HepG2 (cell line): ENCODE data around the gene IGDCC3. TPM values are rescaled to one million over a fixed set of nuclear protein-coding genes. Genes with fewer than 3 reads are reported as not detected.

ENCODE experiments used
- HOXA9 ChIP-seq: sonication (generic); formaldehyde crosslinking; IDR thresholded peaks from 2 replicates; pipeline ENCODE4 v1.8.1; 2022; ENCODE audit warnings: missing genetic modification reagents, mild to moderate bottlenecking, moderate library complexity, borderline replicate concordance
- RCOR2 ChIP-seq: IDR thresholded peaks from 2 replicates; pipeline ENCODE4 v1.6.1; 2016; ENCODE audit warnings: missing biosample characterization, missing genetic modification reagents
- SATB2 ChIP-seq: sonication (generic); formaldehyde crosslinking; IDR thresholded peaks from 2 replicates; pipeline ENCODE4 v1.5.0; 2020; ENCODE audit warnings: missing genetic modification reagents
- TAF1 ChIP-seq: sonication (generic); formaldehyde crosslinking; IDR thresholded peaks from 2 replicates; pipeline ENCODE4 v1.4.0; 2020; ENCODE audit warnings: missing genetic modification reagents
- ZNF317 ChIP-seq: sonication (generic); formaldehyde crosslinking; IDR thresholded peaks from 2 replicates; pipeline ENCODE4 v1.5.0; 2020; ENCODE audit warnings: mild to moderate bottlenecking, missing genetic modification reagents
- ZNF562 ChIP-seq: sonication (generic); formaldehyde crosslinking; IDR thresholded peaks from 2 replicates; pipeline ENCODE4 v1.8.0; 2022; ENCODE audit warnings: missing genetic modification reagents, borderline replicate concordance
- ZNF772 ChIP-seq: sonication (generic); formaldehyde crosslinking; IDR thresholded peaks from 2 replicates; pipeline ENCODE4 v1.5.0; 2020; ENCODE audit warnings: mild to moderate bottlenecking, missing genetic modification reagents
- ZNF83 ChIP-seq: sonication (generic); formaldehyde crosslinking; IDR thresholded peaks from 2 replicates; pipeline ENCODE4 v1.4.0; 2020; ENCODE audit warnings: missing genetic modification reagents, mild to moderate bottlenecking, borderline replicate concordance
- polyA plus RNA-seq, 8 experiments: library from polyadenylated mRNA; depleted of rRNA in 3 of 8; stranded (reverse) in 7 of 8; unstranded in 1 of 8; fragments of >200 nt; fragmentation: Illumina TruSeq in 4 of 8; extraction: Trizol in 4 of 8; gene quantifications; 2 replicates each; pipeline versions ENCODE4 v1.2.1 to v1.2.3, GENCODE V29; 2011 to 2016; ENCODE audit warnings: low read depth in 4 of 8, missing spikeins in 1 of 8, mixed read lengths in 1 of 8; ENCODE audit not compliant: insufficient read depth in 1 of 8
- total RNA-seq, 5 experiments: library from RNA; depleted of rRNA; stranded (reverse); fragments of >200 nt; fragmentation: Illumina TruSeq; extraction: Trizol; gene quantifications; 2 replicates each; pipeline ENCODE4 v1.2.3, GENCODE V29; 2016; ENCODE audit warnings: low read depth in 1 of 5
- TF ChIP-seq, protein P1 (sequence below): sonication (generic); formaldehyde crosslinking; IDR thresholded peaks from 2 replicates; pipeline ENCODE4 v1.9.0; 2021; ENCODE audit warnings: mild to moderate bottlenecking, missing genetic modification reagents
- TF ChIP-seq, protein P2 (sequence below): sonication (generic); formaldehyde crosslinking; IDR thresholded peaks from 2 replicates; pipeline ENCODE4 v1.4.0; 2020; ENCODE audit warnings: missing genetic modification reagents

The IGDCC3 gene
- total and polyA plus RNA-seq, 2 of the 13 experiments (the other 11 are each of a cell fraction or from before 2014, with no cell fraction given) = 30.1 to 51.8 TPM

DNA sequence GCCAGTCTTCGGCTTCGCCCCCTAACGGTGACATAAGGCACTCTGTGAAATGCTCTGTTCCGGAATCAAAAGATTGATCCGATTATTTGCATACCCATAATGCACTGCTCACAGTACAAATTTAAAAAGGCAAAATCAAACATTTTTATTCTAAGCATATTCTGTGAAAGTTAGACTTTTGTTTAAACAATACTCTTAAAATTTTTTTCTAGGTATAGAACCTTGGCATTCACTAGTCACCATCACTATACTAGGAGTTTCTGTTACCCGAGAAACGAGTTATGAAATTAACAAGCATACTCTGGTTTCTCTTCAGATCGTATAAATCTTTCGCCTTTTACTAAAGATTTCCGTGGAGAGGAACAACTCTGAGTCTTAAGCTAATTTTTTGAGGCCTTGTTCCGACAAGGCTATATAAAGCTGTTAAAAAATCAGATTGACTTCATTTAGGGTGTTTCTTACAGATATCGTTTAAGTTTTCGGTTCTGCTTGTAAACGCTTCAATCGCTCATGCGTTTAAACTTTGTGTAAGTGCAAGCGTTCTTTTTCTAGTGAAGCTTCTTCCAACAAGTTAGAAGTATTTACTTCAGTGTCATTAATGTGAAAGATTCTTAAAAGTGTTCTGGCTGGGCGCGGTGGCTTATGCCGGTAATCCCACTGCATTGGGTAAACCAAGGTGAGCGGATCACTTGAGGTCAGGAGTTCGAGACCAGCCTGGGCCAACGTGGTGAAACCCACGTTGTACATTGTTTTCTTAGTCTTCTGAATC is 73.2 kb downstream of the IGDCC3 start, which contains the start of gene RNU5B-1 (continued):
- TF ChIP-seq, protein P1, sequence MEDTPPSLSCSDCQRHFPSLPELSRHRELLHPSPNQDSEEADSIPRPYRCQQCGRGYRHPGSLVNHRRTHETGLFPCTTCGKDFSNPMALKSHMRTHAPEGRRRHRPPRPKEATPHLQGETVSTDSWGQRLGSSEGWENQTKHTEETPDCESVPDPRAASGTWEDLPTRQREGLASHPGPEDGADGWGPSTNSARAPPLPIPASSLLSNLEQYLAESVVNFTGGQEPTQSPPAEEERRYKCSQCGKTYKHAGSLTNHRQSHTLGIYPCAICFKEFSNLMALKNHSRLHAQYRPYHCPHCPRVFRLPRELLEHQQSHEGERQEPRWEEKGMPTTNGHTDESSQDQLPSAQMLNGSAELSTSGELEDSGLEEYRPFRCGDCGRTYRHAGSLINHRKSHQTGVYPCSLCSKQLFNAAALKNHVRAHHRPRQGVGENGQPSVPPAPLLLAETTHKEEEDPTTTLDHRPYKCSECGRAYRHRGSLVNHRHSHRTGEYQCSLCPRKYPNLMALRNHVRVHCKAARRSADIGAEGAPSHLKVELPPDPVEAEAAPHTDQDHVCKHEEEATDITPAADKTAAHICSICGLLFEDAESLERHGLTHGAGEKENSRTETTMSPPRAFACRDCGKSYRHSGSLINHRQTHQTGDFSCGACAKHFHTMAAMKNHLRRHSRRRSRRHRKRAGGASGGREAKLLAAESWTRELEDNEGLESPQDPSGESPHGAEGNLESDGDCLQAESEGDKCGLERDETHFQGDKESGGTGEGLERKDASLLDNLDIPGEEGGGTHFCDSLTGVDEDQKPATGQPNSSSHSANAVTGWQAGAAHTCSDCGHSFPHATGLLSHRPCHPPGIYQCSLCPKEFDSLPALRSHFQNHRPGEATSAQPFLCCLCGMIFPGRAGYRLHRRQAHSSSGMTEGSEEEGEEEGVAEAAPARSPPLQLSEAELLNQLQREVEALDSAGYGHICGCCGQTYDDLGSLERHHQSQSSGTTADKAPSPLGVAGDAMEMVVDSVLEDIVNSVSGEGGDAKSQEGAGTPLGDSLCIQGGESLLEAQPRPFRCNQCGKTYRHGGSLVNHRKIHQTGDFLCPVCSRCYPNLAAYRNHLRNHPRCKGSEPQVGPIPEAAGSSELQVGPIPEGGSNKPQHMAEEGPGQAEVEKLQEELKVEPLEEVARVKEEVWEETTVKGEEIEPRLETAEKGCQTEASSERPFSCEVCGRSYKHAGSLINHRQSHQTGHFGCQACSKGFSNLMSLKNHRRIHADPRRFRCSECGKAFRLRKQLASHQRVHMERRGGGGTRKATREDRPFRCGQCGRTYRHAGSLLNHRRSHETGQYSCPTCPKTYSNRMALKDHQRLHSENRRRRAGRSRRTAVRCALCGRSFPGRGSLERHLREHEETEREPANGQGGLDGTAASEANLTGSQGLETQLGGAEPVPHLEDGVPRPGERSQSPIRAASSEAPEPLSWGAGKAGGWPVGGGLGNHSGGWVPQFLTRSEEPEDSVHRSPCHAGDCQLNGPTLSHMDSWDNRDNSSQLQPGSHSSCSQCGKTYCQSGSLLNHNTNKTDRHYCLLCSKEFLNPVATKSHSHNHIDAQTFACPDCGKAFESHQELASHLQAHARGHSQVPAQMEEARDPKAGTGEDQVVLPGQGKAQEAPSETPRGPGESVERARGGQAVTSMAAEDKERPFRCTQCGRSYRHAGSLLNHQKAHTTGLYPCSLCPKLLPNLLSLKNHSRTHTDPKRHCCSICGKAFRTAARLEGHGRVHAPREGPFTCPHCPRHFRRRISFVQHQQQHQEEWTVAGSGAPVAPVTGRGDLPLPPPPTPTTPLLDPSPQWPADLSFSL (CRISPR knock-in tag) = no peak
- TF ChIP-seq ZNF562 (CRISPR knock-in tag) = 0 out of 2 replicates have a peak, but pooled peaks have one; percentile 75
- no peak for TF ChIP-seq TAF1 (CRISPR knock-in tag)
- peak; percentile 46; the same call in 1 of the 2 replicates for TF ChIP-seq ZNF772 (CRISPR knock-in tag)
- TF ChIP-seq RCOR2 (CRISPR knock-in tag) = peak; percentile 66; the same call in 1 of the 2 replicates
- no peak for TF ChIP-seq HOXA9 (CRISPR knock-in tag)
- peak; percentile 50; the same call in 1 of the 2 replicates for TF ChIP-seq ZNF317 (CRISPR knock-in tag)
- TF ChIP-seq SATB2 (CRISPR knock-in tag) = no peak
- no peak for TF ChIP-seq ZNF83 (CRISPR knock-in tag)
- TF ChIP-seq, protein P2, sequence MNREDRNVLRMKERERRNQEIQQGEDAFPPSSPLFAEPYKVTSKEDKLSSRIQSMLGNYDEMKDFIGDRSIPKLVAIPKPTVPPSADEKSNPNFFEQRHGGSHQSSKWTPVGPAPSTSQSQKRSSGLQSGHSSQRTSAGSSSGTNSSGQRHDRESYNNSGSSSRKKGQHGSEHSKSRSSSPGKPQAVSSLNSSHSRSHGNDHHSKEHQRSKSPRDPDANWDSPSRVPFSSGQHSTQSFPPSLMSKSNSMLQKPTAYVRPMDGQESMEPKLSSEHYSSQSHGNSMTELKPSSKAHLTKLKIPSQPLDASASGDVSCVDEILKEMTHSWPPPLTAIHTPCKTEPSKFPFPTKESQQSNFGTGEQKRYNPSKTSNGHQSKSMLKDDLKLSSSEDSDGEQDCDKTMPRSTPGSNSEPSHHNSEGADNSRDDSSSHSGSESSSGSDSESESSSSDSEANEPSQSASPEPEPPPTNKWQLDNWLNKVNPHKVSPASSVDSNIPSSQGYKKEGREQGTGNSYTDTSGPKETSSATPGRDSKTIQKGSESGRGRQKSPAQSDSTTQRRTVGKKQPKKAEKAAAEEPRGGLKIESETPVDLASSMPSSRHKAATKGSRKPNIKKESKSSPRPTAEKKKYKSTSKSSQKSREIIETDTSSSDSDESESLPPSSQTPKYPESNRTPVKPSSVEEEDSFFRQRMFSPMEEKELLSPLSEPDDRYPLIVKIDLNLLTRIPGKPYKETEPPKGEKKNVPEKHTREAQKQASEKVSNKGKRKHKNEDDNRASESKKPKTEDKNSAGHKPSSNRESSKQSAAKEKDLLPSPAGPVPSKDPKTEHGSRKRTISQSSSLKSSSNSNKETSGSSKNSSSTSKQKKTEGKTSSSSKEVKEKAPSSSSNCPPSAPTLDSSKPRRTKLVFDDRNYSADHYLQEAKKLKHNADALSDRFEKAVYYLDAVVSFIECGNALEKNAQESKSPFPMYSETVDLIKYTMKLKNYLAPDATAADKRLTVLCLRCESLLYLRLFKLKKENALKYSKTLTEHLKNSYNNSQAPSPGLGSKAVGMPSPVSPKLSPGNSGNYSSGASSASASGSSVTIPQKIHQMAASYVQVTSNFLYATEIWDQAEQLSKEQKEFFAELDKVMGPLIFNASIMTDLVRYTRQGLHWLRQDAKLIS (CRISPR knock-in tag) = peak; percentile 98
